Kidney (tissue), 14 donors: ENCODE data around the gene UCN3. TPM values are rescaled to one million over a fixed set of nuclear protein-coding genes. Genes with fewer than 3 reads are reported as not detected.

Source experiments
- DNase-seq, 5 donors: peaks; one replicate each; pipeline ENCODE4 v3.0.0-alpha.2; 2013 to 2020
- FAIRE-seq: peaks from 2 replicates; lab custom pipeline; 2012; peaks lifted over from hg19 to GRCh38; lab: Jason Lieb, UNC
- H3K27ac ChIP-seq, 2 donors: one replicate each; pipeline ENCODE4 v1.7.0; 2013; ENCODE audit warnings: low read depth in 2 of 2, low read length in 2 of 2, inconsistent platforms in 1 of 2
- H3K27me3 ChIP-seq: one replicate; pipeline ENCODE4 v1.7.1; 2013; ENCODE audit warnings: low read length, inconsistent platforms; ENCODE audit not compliant: control insufficient read depth, insufficient read depth
- H3K36me3 ChIP-seq, 3 donors: one replicate each; pipeline versions ENCODE4 v1.7.0 to v1.7.1; 2013; ENCODE audit warnings: low read length in 3 of 3, control low read depth in 1 of 3, inconsistent platforms in 1 of 3; ENCODE audit not compliant: insufficient read depth in 3 of 3, control insufficient read depth in 2 of 3
- H3K4me1 ChIP-seq, 3 donors: one replicate each; pipeline versions ENCODE4 v1.7.0 to v1.7.1; 2013; ENCODE audit warnings: low read length in 3 of 3, inconsistent platforms in 1 of 3, low read depth in 1 of 3; ENCODE audit not compliant: control insufficient read depth in 2 of 3, insufficient read depth in 2 of 3
- H3K4me3 ChIP-seq, 3 donors: one replicate each; pipeline versions ENCODE4 v1.7.0 to v1.8.1; 2013; ENCODE audit warnings: low read length in 3 of 3, control low read depth in 1 of 3, inconsistent platforms in 1 of 3
- H3K9ac ChIP-seq, 3 donors: one replicate each; pipeline versions ENCODE4 v1.7.0 to v1.7.1; 2013; ENCODE audit warnings: low read length in 3 of 3, control low read depth in 1 of 3, inconsistent platforms in 1 of 3
- H3K9me3 ChIP-seq, 3 donors: one replicate each; pipeline versions ENCODE4 v1.7.0 to v1.7.1; 2013; ENCODE audit warnings: low read length in 3 of 3, control low read depth in 1 of 3, inconsistent platforms in 1 of 3; ENCODE audit not compliant: control insufficient read depth in 2 of 3, insufficient read depth in 1 of 3
- intact Hi-C: fragments of 100-400 bp; cut with DNase I; formaldehyde crosslinking; loops from one replicate; pipeline ENCODE4 v1.11.1; 2022
- polyA plus RNA-seq: library from polyadenylated mRNA; stranded (reverse); fragments of 350-450 nt; fragmentation: Illumina TruSeq; extraction: RNeasy Lipid Tissue Mini Kit (QIAGEN cat#74804); gene quantifications from one replicate; pipeline ENCODE4 v1.2.3, GENCODE V29; 2014; ENCODE audit warnings: low read depth, low replicate concordance; ENCODE audit not compliant: insufficient read depth
- total RNA-seq: library from RNA; stranded (reverse); fragmentation: NEBNext Ultra II Directional; extraction: Animal tissue kit (Norgen Biotek cat#: 25700); gene quantifications from one replicate; pipeline ENCODE4 v1.2.1, GENCODE V29; 2021
- TF ChIP-seq, protein P1 (sequence below): IDR thresholded peaks from 3 replicates; pipeline ENCODE4 v1.5.1; 2012; ENCODE audit warnings: mild to moderate bottlenecking, moderate library complexity, borderline replicate concordance; ENCODE audit not compliant: insufficient read depth; ENCODE audit errors: extremely low read depth
- donor health status: control.
- donor health status: control.
- donor health status: control.
- donor health status: control.
- donor health status: control.
- donor health status: DM: yes; HTN: yes; CAD: no.
- donor health status: Normal renal cell carcinoma (clear cell type).

The UCN3 gene
- total and polyA plus RNA-seq, 2 donors from 2014 or later: 1.4 TPM; not detected in 1

DNA sequence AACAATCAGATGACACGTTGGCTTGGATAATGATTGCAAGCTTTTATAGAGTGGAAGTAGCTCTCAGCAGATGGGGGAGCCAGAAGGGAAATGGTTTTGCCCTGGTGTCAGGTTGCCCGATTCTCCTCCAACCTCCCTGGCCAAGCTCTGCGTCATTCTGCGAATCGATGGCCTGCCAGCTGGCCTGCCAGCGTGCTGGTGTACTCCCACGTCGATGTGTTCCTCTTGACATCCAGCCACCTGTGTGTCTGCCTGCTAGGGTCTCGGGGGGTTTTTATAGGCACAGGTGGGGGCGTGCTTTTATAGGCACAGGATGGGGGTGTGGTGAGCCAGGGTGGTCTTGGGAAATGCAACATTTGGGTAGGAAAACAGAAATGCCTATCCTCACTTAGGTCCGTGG, 52.2 kb downstream of the UCN3 start:
- Histone ChIP-seq H3K4me1 (peaks cover 0 to 4% (median 0%) of the 10 kb centered on the region in 3 donors), H3K9ac (no peak overlapping the region), H3K27me3 (no peaks in the 10 kb centered on the region), H3K9me3 (peaks cover 0 to 10% (median 0%) of the 10 kb centered on the region in 3 donors), H3K27ac (no peak overlapping the region), H3K36me3 (no peaks in the 10 kb centered on the region), H3K4me3 (no peak overlapping the region)
- peak in 1 of 5 donors; percentile 19 for DNase-seq
- TF ChIP-seq, protein P1, sequence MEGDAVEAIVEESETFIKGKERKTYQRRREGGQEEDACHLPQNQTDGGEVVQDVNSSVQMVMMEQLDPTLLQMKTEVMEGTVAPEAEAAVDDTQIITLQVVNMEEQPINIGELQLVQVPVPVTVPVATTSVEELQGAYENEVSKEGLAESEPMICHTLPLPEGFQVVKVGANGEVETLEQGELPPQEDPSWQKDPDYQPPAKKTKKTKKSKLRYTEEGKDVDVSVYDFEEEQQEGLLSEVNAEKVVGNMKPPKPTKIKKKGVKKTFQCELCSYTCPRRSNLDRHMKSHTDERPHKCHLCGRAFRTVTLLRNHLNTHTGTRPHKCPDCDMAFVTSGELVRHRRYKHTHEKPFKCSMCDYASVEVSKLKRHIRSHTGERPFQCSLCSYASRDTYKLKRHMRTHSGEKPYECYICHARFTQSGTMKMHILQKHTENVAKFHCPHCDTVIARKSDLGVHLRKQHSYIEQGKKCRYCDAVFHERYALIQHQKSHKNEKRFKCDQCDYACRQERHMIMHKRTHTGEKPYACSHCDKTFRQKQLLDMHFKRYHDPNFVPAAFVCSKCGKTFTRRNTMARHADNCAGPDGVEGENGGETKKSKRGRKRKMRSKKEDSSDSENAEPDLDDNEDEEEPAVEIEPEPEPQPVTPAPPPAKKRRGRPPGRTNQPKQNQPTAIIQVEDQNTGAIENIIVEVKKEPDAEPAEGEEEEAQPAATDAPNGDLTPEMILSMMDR: no peak
- FAIRE-seq: no peak
- intact Hi-C loops: no loop called here

DNA sequence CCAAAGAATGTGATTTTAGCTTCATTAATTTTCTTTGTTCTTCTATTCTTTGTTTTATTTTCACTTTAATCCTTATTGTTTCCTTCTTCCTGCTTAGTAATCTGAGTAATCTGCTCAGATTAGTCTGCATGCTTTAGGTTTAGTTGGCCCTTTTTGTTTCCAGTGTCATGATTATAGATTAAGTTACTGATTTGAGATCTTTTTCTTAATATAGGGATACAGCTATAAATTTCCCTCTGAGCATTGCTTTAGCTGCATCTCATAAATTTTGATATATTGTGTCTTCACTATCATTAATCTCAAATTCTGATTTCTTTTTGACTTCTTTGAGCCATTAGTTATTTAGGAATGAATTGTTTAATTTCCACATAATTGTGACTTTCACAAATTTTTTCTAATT, 53.8 kb downstream of the UCN3 start:
- no peak for FAIRE-seq
- Histone ChIP-seq H3K27me3 (no peaks in the 10 kb centered on the region), H3K4me3 (no peak overlapping the region), H3K9ac (no peak overlapping the region), H3K9me3 (peaks cover 0 to 10% (median 0%) of the 10 kb centered on the region in 3 donors), H3K27ac (no peak overlapping the region), H3K4me1 (no peaks in the 10 kb centered on the region), H3K36me3 (no peaks in the 10 kb centered on the region)
- intact Hi-C loops: no loop called here
- no peak for DNase-seq
- TF ChIP-seq, protein P1: no peak

DNA sequence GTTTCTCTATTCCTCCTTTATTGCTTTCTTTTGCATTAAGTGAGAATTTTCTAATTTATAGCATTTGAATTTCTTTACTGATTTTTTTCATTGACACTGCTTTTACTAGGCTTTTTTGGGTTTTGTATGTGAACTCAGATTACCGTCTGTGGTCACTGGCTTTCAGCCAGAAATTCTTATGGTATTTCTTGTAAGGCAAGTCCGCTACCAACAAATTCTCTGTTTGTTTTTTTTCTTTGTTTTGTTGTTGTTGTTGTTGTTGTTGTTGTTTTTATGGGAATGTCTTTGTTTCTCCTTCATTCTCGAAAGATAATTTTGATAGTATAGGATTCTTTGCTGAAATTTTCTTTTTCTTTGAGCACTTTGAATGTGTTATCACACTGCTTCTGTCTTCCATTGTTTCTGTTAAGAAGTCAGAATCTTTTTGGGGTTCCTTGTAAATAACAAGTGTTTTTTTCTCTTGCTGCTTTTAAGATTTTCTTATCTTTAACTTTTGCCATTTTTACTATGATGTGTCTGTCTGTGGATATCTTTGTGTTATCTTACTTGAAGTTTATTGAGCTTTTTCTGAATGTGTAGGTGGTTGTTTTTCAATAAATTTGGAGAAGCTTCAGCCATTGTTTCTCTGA, 54.8 kb downstream of the UCN3 start:
- TF ChIP-seq, protein P1: no peak
- H3K27ac ChIP-seq: no peak overlapping the region
- no peak for FAIRE-seq
- H3K9ac ChIP-seq: no peak overlapping the region
- no peaks in the 10 kb centered on the region for H3K4me1 ChIP-seq
- peaks cover 0 to 10% (median 0%) of the 10 kb centered on the region in 3 donors for H3K9me3 ChIP-seq
- DNase-seq: no peak
- H3K36me3 ChIP-seq: no peaks in the 10 kb centered on the region
- intact Hi-C loops: no loop called here
- H3K4me3 ChIP-seq: no peak overlapping the region
- H3K27me3 ChIP-seq: no peaks in the 10 kb centered on the region

DNA sequence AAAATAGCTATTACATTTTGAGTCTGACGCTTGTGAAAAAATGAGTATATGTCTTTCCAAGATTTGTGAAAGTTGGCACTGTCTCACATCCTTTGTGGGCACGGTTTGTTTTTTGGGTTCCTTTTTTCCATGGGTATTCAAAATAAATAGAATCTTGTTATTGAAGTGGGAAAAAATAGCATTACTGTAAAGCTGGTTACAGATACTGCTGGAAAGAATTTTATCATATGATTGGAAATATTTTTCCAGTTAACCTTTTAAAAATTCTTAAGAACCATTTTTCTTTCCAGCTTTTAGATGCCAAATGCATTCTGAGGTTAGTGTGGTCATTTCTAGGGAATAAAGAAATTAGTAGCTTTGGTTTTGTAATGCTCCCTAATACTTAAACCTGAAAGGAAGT, 59.0 kb downstream of the UCN3 start:
- Histone ChIP-seq H3K9me3 (peaks cover 0 to 4% (median 0%) of the 10 kb centered on the region in 3 donors), H3K4me3 (no peak overlapping the region), H3K4me1 (no peaks in the 10 kb centered on the region), H3K9ac (no peak overlapping the region), H3K27ac (no peak overlapping the region), H3K36me3 (no peaks in the 10 kb centered on the region), H3K27me3 (no peaks in the 10 kb centered on the region)
- FAIRE-seq (no peak), DNase-seq (no peak)
- intact Hi-C loops: no loop called here
- TF ChIP-seq, protein P1: no peak
